HG03066 (cell line): Measurements from ENCODE around the gene RUBCN.
"Not testable (repeated sequence)": the region's sequence is repeated elsewhere in the genome, so short reads cannot be mapped to it uniquely, and the experiment has no call there.

Experiments
- ATAC-seq: cut with Tn5 transposase; IDR thresholded peaks from one replicate; pipeline ENCODE4 v1.9.1; 2021; ENCODE audit warnings: low read depth; ENCODE audit not compliant: unreplicated experiment

The RUBCN gene

GRCh38 chr3:197690754-197691153 is 46.0 kb downstream of the RUBCN start:
- ATAC-seq: no peak

DNA sequence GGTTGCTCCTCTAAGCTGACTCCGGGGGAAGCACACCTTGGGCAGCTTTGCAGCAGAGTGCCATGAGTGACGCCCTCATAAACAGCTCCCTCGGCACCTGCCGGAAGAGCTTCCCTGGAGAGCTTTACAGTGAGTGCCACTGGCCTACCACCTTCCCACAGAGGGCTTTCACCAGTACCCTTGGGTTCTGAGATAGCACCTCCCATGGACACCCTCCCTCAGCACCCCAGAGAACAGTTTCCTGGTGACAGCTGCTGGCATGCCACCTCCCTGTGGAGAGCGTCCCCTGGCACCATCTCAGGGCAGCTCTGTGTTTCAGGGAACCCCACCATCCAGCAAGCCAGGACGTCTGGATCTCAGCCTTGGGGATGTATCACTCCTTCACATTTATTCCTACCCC is 49.1 kb downstream of the RUBCN start:
- ATAC-seq: no peak

DNA sequence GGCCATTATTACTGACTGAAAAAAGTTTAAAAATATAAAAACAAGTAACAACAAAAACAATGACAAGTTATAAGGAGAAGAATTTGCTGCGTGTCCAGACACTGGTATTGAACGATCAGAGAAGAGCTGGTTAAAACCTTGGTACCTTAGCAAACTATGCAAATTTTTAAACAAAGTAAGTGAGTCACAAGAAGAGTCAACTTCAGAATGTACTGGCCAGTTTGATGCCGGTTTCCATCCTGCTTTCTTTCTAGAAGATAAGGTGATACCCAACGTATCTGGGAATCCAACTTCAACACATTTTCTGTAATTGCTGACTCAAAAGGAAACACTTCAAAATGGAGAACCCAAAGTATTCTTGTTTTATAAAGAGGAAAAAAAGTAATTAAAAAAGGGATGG is 49.8 kb downstream of the RUBCN start:
- no peak for ATAC-seq

DNA sequence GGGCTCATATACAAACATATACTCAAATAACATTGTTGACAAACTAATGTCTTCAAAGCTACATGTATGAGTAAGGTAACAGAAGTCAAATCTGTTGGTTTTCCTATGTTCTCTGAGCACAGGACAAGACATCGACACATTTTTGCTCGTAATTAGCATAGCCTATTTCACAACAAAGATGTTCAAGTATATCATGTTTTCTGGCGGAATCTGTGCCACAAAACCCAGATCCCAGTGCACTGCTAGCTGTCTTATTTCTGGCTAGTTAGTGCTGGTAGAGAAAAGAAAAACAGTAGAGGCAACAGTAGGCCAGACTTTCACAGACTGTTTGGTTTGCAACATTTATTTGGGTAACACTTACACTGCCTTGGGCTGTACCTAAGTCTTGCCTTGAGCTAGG is 51.2 kb downstream of the RUBCN start:
- ATAC-seq: no peak

GRCh38 chr3:197683191-197683590 is 53.5 kb downstream of the RUBCN start:
- no peak for ATAC-seq

DNA sequence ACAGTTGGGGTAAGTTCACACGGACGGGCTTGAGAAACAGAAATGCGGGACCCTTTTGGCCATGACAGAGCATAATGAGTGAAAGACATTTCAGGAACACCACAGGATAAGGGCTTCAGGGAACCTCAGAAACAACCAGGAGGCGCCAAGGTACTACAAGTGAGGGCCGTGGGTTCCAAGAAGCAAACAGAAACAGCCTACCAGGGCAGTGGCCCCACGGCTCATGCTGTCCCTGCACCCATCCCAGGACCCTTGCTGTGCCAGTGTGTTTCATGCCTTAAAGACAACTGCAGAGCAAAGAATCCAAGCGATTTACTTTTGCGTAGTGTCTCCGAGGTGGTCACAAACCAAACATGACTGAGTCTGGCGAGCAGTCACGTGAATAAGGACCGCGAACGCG is 54.0 kb downstream of the RUBCN start:
- no peak for ATAC-seq

GRCh38 chr3:197680955-197681521 is 55.7 kb downstream of the RUBCN start:
- no peak for ATAC-seq

GRCh38 chr3:197675951-197676350 is 60.8 kb downstream of the RUBCN start:
- ATAC-seq: no peak

- ATAC-seq: no peak
Measured at GRCh38 chr3:197675563-197675860, 61.2 kb downstream of the RUBCN start.

DNA sequence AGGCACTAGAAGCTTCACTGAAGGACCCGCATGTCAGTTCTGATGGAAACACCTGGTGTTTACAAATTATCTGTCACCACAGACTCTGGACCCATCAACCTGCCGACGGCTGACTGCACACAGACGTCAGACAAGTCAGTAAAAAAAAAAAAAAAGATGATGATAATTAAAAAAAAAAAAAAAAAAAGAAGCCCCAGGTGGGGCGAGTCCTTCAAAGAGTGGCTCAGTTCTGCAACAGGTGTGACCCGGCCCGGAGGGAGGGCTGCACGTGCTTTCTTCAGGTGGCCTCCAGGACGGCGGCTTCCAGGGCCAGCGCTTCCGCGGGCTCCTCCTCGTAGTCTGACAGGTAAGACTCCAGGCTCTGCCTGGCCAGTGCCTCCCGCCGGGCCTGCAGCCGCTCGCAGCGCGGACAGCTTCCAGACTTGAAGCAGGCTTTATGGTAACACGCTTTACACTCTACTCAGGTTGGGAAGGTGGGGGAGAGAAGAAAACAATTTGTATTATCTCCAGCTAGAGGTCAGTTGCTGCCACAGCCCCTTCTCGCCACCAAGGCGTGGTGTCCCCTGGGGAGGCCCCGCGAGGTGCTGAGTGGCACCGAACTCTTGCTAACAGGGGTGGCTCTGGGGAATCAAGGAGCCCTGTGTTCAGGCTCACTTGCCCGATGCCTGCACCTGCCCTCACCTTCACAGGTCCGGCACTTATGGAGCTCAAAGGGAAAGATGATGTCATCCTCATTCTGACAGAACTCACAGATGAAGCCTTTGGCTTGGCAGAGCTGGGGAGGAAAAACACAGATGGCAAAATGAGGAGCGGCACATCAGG is 61.8 kb downstream of the RUBCN start:
- ATAC-seq: no peak

GRCh38 chr3:197673170-197673569 is 63.5 kb downstream of the RUBCN start:
- no peak for ATAC-seq

DNA sequence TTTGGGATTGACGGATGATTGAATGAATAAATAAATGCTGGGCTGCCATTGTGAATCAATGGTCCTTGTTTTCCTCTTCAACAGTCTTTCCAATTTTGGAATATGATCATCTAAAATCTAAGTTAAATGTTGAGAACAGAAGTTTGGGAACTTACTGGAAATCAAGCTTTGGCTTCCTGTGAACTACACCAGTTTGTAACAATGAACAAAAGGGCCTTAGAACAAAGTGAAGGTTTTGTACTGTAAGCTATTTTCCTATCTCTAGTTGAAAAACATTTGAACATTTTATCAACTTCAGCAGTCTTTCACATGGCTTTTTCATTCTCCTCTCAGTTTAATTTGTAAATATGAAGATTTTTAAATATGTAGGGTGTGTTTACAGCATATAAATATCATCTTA is 66.3 kb downstream of the RUBCN start:
- no peak for ATAC-seq

- ATAC-seq: no peak
Measured at GRCh38 chr3:197667968-197668367, 68.7 kb downstream of the RUBCN start.

GRCh38 chr3:197667293-197667692 is 69.4 kb downstream of the RUBCN start:
- ATAC-seq: not testable (repeated sequence)

DNA sequence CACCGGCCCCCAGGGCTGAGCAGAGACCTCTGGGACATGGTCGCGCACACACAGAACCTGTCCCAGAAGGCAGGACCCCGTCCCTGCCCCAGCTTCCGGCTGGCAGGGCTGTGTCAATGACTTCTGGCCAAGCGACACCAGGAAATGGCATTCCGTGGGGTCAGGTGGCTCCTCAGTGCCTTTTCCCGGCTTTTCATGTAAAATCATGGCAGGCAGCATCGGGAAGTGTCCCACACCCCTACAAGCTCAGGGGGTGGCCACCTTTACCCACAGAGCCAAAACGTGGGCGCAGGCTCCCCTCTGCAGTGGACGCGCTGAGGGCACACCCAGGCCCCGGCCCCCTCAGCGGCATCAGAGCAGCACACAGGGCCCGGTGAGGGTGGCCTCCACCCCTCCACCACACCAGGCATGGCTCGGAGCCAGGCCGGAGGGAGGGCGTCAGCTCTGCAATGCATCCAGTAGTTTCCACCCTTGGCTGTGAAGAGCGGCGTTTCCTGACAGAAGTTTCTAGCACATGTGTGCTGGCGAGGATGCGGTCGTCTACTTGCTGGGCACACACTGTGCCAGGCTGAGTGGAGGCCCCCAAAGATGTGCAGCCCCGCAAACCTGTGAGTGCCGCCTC is 70.4 kb downstream of the RUBCN start:
- ATAC-seq: not testable (repeated sequence)

DNA sequence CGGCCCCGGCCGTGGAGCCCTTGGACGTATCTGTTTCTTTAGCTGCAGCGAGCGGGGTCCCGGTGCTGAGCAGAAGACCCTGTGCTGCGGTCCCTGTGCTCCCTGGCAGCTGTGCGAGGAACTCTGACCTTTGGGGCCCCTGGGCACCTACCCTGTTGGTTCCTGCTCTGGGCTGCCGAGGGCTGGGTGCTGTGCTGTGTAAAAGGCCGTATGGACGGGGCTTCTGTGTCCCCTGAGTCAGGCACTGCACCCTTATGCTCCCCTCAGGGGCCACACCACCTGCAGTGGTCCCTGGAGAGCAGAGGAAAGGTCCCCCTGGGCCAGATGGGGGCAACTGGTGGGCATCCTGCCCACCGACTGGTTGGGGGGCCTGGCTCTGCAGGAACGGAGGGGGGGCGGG is 71.2 kb downstream of the RUBCN start:
- ATAC-seq: not testable (repeated sequence)

- ATAC-seq: peak; percentile 92
Measured at GRCh38 chr3:197665142-197665491, 71.6 kb downstream of the RUBCN start.

DNA sequence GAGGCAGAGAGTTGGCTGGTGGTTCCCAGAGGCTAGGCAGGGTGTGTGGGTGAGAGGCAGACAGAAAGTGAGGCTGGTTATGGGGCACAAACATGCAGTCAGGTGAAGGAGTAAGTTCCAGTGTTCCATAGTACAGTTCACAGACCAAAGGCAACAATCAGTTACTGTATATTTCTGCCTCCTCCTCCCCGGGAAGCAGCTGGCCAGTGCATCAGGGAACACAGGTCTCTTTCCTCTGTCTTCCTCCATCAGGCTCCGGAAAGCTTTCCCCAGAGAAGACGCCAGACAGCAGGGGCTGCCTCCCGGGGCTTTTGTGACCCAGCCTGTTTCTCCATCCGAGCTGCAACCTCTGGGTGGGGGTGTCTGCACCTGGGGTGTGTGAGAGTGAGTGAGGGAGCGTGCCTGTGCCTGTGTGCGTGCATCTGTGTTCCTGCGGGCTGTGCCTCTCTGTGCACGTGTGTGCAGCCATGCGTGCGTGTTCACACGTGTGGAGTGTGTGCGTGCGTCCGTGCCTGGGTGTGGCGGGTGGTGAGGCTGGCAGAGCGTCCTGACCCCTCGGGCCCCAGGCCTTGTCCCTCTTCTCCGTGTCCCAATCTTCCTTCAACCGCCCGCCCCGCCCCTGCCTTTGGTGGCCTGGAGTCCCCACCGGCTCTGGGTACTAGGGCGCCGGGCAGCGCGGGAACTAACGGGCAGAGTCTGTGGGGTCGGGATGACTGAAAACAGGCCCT is 72.1 kb downstream of the RUBCN start:
- ATAC-seq: peak; percentile 57

DNA sequence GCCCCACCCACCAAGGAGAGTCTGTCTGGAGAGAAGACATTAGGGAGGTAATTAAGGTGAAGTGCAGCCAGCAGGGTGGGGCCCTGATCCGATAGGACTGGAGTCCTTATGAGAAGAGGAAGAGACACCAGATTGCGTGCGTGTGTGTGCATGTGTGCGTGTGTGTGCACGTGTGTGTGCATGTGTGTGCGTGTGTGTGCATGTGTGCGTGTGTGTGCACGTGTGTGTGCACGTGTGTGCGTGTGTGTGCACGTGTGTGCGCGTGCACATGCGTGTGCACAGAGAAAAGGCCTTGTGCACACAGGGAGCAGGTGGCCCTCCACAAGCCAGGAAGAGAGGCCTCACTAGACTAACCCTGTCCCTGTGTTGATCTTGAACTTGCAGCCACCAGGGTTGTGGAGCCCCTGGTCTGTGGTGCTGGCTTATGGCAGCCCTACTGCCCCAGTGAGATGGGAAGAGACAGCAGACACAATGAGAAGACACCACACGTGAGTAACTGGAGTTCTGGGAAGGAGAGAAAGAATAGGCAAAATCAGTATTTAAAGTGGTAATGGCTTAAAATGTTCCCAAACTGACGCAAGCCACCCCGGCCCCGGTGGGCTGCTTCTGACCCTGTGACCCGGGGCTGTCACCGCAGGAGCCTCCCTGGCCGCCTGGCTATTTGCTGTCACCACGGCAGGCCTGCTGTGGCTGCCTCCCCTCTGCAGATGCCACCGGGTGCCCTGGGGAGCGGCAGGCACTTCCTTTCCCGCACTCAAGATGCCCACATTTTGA is 73.2 kb downstream of the RUBCN start:
- ATAC-seq: not testable (repeated sequence)

GRCh38 chr3:197662352-197662751 is 74.4 kb downstream of the RUBCN start:
- ATAC-seq: not testable (repeated sequence)

DNA sequence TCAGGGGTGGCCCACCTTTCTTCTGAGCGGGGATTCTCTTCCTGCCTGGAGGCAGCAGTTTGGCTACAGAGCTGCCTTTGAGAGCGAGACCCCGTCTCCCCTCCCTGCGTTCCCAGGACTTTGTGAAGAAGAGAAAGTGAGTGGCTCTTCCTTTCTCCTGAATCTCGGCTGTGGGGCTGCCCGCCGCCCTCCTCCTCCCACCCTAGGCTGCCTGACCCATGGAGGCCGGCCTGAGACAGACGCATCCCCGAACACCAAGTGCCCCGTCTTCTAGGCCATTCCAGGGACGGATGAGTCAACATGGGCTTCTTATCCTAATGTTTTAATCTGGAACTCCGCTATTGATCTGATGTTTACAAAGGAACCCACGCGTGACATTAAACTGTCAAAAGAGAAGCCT is 74.8 kb downstream of the RUBCN start:
- not testable (repeated sequence) for ATAC-seq
